Glomerular endothelial cell (primary cell): ENCODE data around the gene FBXO41. TPM values are rescaled to one million over a fixed set of nuclear protein-coding genes. Genes with fewer than 3 reads are reported as not detected.
"Not testable (repeated sequence)": the region's sequence is repeated elsewhere in the genome, so short reads cannot be mapped to it uniquely, and the experiment has no call there.

Source experiments
- DNase-seq: peaks from one replicate; pipeline ENCODE4 v3.0.0-alpha.2; 2011; ENCODE audit warnings: low read depth, low spot score; ENCODE audit errors: extremely low read depth
- total RNA-seq: library from RNA; depleted of rRNA; stranded (reverse); fragments of >200 nt; gene quantifications from 2 replicates; pipeline ENCODE4 v1.2.3, GENCODE V29; 2015

Gene FBXO41
- total RNA-seq, 1 donor from 2014 or later, result 2.3 TPM

DNA sequence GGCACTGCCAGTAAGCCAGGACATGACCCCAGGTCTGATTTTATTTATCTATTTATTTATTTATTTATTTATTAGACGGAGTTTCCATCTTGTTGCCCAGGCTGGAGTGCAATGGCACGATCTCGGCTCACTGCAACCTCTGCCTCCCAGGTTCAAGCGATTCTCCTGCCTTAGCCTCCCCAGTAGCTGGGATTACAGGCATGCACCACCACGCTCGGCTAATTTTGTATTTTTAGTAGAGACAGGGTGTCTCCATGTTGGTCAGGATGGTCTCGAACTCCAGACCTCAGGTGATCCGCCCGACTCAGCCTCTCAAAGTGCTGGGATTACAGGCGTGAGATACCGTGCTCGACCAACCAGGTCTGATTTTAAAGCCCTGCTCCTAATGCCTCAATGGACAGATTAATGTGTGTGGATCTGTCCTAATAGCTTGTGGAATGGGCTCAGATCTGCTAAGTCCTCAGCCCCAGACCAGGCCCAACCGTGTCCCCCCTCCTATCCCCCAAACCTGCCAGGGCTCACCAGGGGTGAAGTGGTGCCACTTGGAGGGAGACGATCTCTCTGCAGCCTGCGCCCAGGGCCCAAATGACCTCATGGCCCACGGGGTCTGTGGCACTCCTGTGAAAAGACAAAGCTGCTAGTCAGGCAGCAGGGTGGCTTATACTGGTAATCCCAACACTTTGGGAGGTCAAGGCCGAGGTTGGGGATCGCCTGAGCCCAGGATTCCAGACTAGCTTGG, 21.4 kb downstream of the FBXO41 start:
- not testable (repeated sequence) for DNase-seq

DNA sequence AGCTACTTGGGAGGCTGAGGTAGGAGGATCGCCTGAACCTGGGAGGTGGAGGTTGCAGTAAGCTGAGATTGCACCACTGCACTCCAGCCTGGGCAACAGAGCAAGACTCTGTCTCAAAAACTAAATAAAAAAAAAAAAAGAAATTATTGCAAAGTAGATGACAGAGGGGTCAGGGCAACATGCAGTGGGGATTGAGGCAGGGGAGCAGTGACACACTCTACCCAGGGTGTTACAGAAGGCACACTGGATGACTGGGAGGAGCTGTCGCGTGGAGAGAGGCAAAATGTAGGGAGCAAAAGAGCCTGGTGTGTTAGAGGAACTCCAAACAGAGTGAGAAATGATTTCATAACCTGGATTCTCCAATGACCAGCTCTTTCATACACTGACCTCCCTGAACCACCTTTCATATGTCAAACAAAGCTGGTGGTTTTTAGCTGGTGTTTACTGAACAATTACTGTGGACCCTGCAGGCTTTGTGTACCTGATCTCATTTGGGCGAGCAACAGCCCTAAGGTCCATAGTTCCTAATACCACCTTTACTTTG, 22.1 kb downstream of the FBXO41 start:
- DNase-seq, result no peak

DNA sequence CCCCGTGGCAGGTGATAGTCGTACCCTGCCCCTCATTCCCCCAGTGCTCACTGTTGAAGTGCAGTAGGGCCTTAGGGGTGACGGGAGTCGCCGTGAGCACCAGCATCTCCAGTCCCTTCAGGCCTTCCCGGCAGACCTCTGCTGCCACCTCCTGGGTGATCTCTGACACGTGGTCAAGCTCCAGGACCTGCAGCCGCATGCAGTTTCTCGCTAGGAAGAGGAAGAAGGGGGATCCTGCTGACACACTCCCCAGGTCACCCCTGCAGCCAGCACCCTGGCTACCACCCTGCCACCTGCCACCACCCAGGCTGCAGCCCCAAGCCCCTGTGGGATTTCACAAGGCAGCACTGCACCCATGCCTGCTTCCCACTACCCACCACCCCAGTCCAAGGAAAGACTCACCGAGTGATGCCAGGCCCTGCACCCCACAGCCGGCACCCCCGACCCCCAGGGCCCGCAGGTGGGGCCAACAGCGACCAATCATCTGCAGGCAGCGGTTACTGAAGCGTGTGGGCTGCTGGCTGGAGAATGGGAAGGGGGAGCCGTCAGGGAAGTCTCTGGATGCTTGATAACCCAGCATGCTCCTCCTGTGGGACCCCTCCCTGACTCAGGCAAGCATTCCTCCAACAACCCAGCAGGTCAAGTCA, 23.8 kb downstream of the FBXO41 start:
- DNase-seq, result peak; percentile 14

DNA sequence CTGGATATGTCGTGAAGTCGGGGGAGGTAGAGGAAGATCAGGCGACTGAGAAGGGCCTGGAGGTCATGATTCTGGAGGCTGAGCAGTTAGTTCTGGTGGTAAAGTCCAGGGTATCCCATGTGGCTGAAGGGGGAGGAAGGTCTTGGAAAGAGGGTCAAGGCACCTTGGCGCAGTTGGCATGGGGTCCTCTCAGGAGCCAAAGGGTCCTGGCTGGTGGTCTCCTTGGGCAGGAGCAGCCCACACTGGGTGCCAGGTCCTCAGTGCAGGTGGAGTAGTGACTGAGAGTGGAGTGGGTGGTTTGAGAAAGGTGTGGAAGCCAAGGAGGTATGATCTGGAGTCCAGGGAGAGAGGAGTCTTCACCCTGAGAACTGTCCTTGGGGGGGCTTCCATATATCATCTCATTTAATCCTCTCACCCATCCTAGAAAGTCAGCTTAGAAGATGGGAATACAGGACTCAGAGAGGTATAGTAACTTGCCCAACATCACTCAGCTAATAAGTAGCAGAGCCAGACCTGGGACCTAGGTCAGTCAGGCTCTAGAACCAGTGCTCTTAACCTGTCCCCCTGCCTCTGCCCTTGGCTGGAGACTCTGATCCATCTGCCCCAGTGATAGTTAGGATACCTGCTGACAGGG, 24.5 kb downstream of the FBXO41 start:
- no peak for DNase-seq

DNA sequence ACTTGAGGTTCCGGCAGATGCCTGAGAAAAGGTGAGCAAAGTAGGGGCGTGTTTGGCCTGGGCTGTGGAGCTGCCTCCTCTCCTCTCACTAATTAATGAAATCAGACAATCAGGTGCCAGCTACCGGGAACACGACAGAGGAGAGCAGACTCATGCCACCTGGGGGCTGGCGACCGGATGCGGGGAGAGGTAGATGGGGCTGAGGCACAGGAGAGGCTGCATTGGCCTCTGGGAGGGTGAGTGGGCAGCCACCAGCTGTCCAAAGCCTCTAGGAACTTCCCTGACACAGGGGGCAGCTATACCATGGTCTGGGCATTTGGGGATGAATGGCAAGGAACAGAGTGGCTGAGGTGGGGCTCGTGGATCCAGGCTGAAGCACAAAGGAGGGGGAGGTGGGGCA, 25.0 kb downstream of the FBXO41 start:
- DNase-seq, result no peak

DNA sequence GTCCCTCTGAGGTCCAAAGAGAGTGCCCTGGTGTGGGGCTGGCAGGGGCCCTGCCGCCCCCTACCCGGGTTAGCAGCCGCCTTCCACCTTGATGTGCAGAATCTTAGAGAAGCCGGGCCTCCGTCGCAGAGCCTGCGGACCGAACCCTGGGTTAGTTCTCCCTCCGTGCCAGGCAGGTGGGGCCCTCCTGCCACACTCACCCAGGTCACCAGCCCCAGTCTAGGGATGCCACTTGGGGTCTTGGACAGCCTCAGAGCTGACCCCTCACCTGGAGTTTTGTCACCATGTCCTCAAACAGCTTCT, 25.4 kb downstream of the FBXO41 start:
- no peak for DNase-seq

DNA sequence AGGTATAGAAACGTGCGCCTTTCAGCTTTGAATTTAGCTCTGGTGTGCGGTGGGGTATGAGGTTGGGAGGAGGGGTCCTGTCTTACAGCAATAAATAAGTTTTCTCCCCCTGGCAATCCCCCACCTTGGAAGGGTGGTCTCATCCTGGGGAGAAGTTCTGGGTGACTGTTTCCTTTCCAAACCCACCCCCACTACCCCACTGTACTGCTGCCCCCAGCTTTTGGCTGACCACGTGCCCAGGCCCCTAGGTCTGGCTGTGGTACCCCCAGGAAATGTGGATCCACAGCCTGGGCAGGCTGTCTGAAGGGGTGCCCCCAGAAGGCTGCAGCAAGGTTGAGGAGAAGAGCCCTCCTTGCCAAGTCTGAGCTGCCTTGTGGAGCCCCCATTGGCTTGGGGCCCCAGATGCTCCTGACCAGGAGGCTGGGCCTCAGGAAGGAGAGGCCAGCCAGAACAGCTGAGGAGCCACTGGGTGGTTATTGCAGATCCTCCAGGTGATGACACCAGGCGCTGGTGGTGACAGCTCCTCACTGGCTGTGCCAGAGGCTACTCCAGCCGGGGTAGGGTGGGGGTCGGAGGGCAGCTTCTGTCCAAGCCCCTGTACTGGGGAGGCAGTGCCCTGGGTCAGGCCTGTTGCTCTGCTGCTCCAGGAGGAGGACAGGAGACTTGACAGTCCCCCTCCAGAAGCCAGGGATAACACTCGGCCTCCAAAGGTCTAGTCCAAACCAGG, 25.9 kb downstream of the FBXO41 start:
- DNase-seq, result no peak

DNA sequence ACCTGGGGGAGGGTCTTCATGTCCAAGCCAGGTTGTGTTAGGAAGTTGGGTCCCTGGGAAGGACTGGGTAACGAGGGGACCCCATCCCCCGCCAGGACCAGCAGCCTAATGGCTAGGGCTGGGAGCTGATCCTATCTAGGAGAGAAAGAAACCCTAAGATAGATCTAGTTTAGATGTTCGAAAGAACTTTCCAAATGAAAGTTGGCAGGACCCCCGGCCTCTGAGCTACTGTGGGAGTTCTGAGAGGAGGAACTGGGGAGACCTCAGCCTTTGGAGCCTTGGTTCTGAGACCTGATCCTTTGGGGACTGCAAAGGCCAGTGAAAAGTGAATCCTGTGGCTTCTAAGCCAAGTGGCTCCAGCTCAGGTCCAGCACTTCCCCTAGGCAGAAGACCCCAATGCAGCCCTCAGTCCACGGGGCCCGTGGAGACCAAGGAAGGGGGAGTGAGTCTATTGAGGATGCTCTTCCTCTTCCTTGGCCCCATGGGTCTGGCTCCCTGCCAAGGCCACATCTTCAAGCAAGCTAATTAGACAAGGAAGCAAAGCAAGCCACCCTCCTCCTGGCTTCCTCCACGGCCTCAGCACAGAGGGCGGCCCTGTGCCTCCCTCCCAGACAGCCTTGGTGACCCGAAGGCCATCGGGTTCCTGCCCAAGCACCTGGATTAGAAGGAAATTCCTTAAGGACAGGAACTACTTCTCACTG, 26.7 kb downstream of the FBXO41 start:
- no peak for DNase-seq

DNA sequence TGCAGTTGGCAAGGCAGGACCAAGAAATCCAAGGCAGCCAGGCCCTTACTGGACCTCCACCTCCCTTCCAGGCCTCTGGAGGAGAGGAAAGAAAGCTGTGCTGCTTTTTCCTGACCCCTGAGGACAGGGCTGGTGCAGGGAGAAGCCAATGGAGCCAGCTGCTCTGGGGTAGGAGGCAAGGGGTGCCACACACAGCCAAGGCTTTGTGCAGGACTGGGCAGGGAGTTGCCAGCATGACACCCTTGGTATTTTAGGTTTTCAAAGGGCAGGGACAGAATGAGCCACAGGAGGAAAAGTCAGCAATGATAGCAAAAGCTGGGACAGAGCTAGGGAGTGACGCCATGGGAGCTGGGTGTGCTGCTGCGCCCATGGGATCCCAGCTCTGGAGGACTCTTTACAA, 27.3 kb downstream of the FBXO41 start:
- DNase-seq, result no peak

DNA sequence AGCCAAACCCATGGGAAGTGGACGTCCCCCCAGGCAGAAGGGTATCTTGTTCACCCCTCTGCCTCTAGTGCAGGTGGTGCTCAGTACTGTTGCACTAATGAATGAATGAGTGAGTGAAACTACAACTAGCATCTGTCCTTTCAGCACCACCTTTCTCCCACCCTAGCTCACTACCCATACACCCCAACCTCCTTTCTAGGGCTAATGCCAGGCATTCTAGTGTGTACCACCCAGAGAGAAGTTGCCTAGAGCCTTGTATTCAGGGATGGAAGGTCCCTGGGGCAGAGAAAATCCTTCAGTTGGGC, 27.7 kb downstream of the FBXO41 start:
- no peak for DNase-seq

DNA sequence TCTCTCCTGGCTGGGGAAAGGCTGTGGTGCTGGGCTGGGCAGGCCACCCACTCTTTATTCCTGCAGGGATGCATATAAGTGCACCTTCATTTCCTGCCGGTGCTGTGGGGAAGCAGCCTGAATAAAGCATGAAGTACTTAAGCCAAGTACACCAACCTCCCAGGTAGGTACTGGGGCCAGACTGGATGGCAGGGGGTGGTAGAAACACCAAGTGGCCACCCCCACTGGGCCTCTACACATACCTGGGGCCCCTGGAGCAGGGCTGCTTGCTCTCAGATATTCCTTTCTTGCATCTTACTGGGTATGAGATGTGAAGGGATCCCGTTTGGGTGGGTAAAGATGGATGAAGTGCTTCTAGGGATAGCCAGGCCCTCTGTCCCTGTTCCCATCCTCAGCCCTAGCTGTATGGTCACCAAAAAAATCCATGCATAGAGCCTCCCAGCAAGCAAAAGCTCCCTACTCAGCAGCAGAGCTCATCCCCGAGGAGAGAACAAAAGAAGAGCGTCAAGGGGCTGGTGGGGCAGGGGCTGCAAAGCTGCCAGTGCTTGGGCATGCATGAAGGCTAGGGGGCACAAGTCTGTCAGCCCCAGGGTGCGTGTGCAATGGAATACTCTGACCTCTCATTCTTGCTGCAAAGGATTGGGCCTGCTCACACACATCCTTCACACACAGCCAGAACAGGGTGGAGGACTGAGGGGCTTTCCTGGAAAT, 28.2 kb downstream of the FBXO41 start:
- no peak for DNase-seq

DNA sequence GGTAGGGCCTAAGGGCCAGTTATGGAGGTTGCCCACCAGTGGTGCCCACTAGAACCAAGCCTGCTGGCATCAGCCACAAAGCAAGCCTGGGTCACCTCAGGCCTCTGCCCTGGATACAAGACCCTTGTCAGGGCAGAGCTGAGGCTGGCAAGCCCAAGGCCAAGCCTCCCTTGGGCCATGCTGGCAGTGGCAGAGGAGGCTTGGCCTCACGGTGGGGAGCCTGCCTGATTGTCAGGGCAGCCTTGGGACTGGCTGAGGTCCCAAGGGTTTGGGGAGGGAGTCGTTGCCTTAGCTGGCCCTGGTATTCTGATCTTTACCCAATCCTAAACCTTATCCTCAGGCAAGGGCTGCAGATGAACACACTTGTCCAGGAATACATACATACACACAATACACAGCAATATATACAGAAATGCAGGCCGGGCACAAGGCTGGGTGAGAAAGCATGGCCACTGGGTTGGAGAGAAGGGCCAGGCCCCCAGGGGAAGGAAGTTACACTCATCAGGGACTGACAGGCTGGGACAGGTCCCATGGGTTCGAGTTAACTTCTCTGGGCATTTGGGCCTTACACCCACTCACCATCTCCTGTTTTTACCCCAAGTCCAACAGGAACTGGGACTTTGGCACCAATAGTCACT, 29.2 kb downstream of the FBXO41 start:
- DNase-seq, result no peak

DNA sequence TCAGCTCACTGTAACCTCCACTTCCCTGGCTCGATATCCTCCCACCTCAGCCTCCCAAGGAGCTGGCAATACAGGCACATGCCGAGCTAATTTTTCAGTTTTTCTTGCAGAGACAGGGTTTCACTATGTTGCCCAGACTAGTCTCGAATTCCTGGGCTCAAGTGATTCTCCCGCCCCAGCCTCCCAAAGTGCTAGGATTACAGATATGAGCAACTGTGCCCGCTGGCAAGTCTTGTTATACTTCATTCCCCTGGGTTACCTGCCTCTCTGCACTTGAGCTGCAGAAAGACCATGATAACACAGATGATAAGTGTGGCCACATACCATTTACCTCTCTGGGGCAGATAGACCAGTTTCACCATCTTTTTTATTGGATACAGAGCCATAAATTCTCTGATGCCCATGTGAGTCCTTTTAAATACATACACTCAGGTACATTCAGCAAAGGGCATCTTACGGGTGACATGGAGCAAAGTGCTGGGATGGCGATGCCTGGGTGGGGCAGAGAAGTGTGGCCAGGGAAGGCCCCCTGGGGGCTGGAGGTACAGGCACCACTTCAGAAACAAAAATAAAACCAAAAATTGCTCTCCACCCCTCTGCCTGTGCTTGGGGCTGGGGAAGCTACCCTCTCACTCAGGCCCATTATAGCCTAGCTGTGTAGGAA, 29.8 kb downstream of the FBXO41 start:
- no peak for DNase-seq

DNA sequence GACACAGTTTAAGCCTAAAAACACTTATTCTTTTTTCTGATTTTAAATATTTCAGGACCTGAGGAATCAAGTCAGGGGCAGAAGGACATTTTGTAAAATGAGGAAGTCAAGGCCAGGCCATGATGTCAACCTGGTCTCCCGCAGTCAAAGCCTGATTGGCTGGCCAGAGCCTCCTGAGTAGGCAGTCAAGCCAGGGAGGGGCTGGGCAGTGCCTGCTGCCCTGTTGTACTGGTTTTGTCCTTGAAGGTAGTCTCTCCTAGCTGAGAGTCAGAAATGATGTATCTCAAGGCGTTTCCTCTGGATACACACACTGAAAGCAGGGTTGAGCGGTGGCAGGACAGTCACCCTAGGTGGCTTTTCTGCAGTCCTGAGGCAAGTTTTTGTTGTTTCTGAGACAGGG, 30.4 kb downstream of the FBXO41 start:
- no peak for DNase-seq

DNA sequence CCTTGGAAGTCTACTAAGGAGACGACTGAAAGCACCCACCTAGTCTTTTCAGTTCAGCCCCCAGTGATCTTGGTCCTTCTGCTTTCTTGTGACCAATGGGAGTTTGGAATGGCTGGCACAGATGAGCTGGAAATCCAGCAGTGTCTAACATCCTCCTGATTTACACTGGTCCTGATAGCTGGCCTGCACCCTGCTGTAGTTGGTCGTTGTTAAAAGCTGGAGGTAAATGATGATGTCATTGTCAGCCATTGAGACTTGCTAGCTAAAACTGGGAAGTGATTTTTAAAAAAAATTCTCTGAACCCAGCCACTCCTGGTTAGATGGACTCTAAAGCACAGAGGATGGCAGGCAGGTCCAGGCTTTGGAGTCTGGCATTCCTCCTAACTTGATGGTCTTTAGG, 30.9 kb downstream of the FBXO41 start:
- no peak for DNase-seq

DNA sequence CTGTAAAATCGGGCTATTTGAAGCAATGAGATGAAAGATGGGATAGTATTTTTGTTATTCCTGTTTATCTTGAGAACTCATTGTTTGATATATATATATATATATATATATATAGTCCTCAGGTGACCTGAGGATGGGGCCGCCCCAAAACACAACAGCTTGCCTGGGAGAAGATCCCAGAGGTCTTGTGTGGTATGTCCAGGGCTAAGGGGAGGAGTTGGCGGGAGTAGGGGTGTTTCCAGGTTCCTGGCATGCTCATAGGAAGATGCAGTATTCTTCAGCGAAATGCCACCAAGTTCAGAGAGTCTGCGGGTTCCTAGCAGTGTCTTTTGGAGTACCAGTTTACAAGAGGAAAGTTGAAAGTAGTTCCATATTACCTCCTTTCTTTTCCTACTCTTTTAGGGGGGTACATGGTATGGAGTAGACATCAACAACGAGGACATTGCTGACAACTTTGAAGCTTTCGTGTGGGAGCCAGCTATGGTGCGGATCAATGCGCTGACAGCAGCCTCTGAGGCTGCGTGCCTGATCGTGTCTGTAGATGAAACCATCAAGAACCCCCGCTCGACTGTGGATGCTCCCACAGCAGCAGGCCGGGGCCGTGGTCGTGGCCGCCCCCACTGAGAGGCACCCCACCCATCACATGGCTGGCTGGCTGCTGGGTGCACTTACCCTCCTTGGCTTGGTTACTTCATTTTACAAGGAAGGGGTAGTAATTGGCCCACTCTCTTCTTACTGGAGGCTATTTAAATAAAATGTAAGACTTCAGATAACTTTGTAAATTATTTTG, 31.8 kb downstream of the FBXO41 start:
- DNase-seq, result no peak

DNA sequence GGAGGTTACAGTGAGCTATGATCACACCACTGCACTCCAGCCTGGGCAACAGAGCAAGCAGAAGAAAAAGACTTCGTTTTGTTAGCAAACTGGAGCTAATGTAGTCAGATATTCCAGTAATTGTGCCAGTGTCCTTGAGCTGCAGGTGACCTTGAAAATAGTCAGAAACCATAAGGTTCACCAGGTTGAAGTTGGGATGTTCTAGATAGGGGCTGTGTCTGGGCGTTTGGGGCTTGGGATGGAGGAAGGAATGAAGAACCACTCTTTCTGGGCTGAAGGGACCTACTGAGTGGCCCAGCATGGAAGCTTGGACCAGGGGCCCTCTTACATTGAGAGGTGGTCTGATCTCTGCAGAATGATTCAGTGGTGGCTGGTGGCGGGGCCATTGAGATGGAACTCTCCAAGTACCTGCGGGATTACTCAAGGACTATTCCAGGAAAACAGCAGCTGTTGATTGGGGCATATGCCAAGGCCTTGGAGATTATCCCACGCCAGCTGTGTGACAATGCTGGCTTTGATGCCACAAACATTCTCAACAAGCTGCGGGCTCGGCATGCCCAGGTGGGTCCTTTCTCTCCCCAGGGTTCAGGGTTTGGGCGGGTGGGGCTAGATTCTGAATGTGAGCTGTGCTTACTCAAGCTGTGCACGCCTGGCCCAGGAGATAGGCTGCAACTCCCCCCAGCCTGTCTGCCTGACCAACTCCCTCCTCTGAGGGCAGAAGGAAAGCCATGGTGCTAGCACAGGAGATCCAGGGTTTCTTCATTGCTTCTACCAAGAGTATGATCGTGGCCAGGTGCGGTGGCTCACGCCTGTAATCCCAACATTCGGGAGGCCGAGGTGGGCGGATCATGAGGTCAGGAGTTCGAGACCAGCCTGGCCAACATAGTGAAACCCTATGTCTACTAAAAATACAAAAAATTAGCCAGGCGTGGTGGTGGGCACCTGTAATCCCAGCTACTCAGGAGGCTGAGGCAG, 33.1 kb downstream of the FBXO41 start:
- DNase-seq, result no peak
